Measurements from ENCODE around the gene L3MBTL2. TPM values are rescaled to one million over a fixed set of nuclear protein-coding genes. Genes with fewer than 3 reads are reported as not detected.

The L3MBTL2 gene
- total RNA-seq, 4 donors from 2014 or later: 15.0 to 41.3 (median 20.1) TPM

DNA sequence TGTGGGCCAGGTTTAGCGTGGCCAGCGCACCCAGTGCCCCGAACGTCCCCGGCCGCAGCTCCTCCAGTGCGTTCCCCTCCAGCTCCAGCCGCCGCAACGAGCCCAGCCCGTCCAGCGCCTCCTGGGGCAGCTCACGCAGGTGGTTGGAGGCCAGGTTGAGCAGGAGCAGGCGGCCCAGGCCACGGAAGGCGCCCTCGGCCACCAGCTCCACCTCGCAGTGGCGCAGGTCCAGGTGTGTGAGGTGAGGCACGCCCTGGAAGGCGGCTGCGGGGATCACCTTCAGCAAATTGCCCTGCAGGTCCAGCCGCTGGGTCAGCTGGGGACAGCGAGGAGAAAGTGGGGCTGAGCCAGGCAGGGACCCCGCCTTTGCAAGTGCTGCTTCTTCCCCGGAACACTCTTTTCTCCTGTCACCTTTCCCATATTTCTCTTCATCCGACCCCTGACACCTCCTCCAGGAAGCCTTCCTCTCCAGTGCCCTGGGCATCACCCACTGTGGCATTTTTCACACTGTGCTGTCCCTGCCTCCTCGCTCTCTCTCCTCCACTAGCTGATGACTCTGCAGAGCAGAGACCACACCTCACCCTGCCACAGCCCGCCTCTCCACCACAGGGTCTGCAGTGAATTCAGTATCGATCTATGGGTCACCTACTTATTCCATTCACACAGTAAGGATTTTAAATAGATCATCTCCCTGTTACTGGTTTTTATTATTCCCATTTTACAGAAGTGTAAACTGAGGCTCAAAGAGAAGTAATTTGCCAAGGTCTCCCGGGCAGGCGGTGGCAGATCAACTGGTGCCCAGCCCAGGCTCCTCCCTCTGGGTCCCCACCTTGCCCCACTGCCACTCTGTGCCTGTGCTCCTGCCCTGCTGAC is 33.7 kb downstream of the L3MBTL2 start:
- no peak overlapping the region for H3K4me3 ChIP-seq
- no peak for TF ChIP-seq CTCF (IDR thresholded peaks at IDR 0.05)
- TF ChIP-seq POLR2A (IDR thresholded peaks at IDR 0.05): no peak
- H3K4me1 ChIP-seq: peaks cover 0 to 14% (median 8%) of the 10 kb centered on the region in 4 donors

DNA sequence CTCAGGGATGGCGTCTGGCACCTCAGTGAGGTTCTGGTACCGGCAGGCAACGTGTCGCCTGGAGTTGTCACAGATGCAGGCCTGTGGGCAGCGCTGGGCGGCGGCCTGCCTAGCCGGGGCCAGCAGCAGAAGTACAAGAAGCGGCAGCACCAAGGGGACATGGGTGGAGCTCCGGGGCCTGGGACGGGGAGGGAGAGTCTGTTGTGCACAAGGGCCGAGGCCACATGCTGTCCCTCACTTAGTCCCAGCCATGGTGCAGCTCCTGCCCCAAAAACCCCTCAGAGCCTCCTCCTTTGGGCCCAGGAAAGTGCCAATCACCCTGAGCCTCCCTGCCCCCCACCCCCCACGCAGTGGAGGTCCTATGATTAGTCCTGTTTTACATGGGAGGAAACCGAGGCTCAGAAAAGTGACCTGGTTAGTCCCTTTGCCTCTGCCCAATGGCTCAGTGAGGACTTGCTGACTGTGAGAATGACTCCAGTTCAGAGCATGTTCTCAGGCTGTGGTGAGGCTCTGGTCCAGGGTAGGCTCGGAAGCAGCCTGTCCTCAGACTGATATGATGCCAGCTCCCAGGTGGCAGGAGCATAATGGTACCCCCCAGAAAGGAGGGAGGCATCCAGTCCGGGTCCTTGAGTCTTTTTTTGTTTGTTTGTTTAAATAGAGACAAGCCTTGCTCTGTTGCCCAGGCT is 34.5 kb downstream of the L3MBTL2 start:
- Histone ChIP-seq H3K27me3 (no peaks in the 10 kb centered on the region), H3K4me1 (peaks cover 0 to 14% (median 8%) of the 10 kb centered on the region in 4 donors), H3K9me3 (no peaks in the 10 kb centered on the region), H3K36me3 (no peaks in the 10 kb centered on the region), H3K27ac (no peak overlapping the region), H3K4me3 (no peak overlapping the region)
- DNase-seq: no peak
- TF ChIP-seq CTCF (IDR thresholded peaks at IDR 0.05): no peak
- TF ChIP-seq POLR2A (IDR thresholded peaks at IDR 0.05): no peak

More for the DNA sequence above, 33.7 kb downstream of the L3MBTL2 start:
- DNase-seq: no peak
- no peaks in the 10 kb centered on the region for H3K9me3 ChIP-seq
- H3K27me3 ChIP-seq: no peaks in the 10 kb centered on the region
- H3K36me3 ChIP-seq: no peaks in the 10 kb centered on the region
- H3K27ac ChIP-seq: no peak overlapping the region

- Histone ChIP-seq H3K4me1 (peaks cover 0 to 14% (median 8%) of the 10 kb centered on the region in 4 donors), H3K4me3 (no peak within 1 kb of the TSS), H3K36me3 (peaks cover 0 to 3% (median 0%) of the 10 kb centered on the region in 3 donors), H3K27ac (no peak within 1 kb of the TSS), H3K27me3 (no peaks in the 10 kb centered on the region), H3K9me3 (no peaks in the 10 kb centered on the region)
- no peak for TF ChIP-seq CTCF (IDR thresholded peaks at IDR 0.05)
- TF ChIP-seq POLR2A (IDR thresholded peaks at IDR 0.05): no peak
- no peak for DNase-seq
Measured at GRCh38 chr22:41240377-41241132, 35.4 kb downstream of the L3MBTL2 start, which contains the start of gene CHADL. Gene CHADL (minus strand): TSS chr22:41240931. CDS start chr22:41240881, 50 bp downstream.

DNA sequence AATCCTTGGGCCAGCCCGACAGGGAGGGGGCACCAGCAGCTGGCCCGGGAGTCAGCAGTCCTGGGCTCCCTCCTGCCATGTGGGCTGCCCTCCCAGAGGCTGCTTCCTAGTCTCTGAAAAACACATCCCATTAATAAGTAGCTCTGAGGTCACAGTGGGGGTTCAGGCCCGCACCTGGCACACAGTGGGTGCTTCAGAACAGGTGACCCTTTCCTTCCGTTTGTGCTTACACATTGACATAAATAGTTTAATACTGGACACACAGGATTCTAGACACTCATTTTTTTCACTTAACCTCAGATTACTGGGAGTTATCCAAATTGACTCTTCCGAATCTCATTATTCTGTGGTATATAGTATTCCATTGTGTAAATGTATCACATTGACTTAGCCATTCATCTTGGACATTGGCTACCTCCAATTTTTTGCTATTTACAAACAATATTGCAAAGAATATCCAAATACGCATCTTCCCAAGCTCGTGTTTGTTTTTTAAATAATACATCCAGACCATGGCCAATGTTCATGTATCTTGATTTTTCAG is 36.1 kb downstream of the L3MBTL2 start:
- Histone ChIP-seq H3K27me3 (no peaks in the 10 kb centered on the region), H3K9me3 (no peaks in the 10 kb centered on the region), H3K36me3 (peaks cover 0 to 10% (median 0%) of the 10 kb centered on the region in 3 donors), H3K27ac (no peak overlapping the region), H3K4me1 (peaks cover 0 to 14% (median 8%) of the 10 kb centered on the region in 4 donors), H3K4me3 (no peak overlapping the region)
- TF ChIP-seq CTCF (IDR thresholded peaks at IDR 0.05) (no peak), POLR2A (IDR thresholded peaks at IDR 0.05) (no peak)
- no peak for DNase-seq
